Rectal smooth muscle tissue (tissue), 1 donor: ENCODE results near the gene NPFFR1.

Experiments
- H3K27ac ChIP-seq: one replicate; pipeline ENCODE4 v1.7.0; 2013; ENCODE audit warnings: low read depth, low read length, inconsistent platforms
- H3K27me3 ChIP-seq: one replicate; pipeline ENCODE4 v1.7.0; 2013; ENCODE audit warnings: low read length; ENCODE audit not compliant: control insufficient read depth, insufficient read depth
- H3K36me3 ChIP-seq: one replicate; pipeline ENCODE4 v1.7.0; 2013; ENCODE audit warnings: low read length; ENCODE audit not compliant: control insufficient read depth, insufficient read depth
- H3K4me1 ChIP-seq: one replicate; pipeline ENCODE4 v1.7.0; 2013; ENCODE audit warnings: low read length; ENCODE audit not compliant: control insufficient read depth, insufficient read depth
- H3K4me3 ChIP-seq: one replicate; pipeline ENCODE4 v1.7.0; 2013; ENCODE audit warnings: low read length
- H3K9ac ChIP-seq: one replicate; pipeline ENCODE4 v1.7.0; 2013; ENCODE audit warnings: low read length

The NPFFR1 gene

DNA sequence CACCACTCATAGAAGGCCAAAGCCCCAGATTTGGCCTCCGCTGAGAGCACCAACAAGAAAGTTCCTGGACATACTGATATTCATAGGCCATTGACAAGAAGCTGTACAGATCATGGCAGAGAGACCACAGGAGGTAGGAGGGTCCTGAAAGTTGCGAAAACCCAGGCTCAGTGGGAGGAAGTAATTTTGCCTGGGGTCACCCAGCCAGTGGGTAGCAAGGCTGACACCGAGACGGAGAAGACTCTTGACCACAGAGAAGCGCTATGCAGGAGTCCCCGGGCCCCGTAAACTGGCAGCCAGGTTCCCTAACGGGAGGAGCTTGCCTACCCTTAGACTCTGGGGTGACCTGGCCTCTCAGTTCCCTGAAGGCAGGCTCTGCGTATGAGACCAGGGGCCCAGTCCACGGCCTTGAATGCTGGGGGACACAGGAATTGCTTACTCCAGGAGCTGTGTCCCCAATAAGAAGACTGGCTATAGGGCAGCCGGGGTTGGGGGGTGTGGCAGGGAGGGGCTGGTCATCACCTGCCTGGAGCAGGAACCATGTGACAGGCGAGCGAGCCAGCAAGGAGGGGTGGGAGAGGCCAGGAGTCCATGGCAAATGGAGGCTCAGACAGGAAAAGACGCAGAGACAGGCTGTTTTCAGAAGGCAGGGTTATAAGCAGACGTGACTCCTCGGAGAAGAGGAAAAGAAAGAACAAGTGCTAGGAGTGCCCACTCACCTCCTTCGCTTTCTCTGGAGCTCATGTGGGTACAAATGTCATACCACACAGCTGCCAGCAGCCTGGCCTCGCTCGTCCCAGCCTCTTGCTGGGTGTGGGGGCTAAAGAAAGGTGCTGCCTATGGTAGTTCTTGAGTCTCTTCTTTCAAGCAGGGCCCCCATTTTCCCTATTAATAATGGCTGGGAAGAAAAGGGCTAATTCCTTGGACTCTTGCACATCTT is 24.6 kb upstream of the NPFFR1 start:
- H3K4me3 ChIP-seq, result no peak overlapping the region
- H3K4me1 ChIP-seq, result no peaks in the 10 kb centered on the region
- H3K36me3 ChIP-seq, result no peaks in the 10 kb centered on the region
- H3K27me3 ChIP-seq, result no peaks in the 10 kb centered on the region
- H3K27ac ChIP-seq, result no peak overlapping the region
- H3K9ac ChIP-seq, result no peak overlapping the region

DNA sequence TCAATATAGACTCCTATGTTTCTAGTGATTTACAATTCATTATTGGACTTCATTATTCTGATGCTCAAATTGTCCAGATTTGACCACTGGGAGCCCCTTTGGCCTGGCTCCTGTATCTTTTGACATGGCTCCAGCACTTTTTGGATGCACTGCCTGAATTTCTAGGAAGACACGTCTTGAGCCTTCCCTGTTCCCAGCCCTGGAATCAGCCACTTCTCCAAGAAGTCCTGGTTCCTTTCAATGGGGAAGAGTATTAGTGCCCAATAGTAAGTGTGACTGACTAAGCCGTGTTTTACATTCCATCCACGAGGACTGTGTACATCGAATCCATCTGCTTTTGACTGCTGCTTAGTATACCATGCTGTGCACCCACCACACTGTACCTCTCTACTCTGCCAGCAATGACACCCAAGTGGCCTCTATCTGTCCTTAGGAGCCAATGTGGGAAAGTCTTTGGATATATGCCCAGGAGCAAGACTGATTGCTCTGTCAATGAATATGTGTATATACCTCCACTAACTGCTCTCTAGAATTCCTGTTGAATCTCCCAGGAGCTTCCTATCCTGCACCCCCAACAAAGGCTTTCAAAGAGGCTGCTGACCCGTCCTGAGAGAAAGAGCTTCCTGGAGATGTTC is 23.2 kb upstream of the NPFFR1 start:
- Histone ChIP-seq H3K9ac (no peak overlapping the region), H3K4me3 (no peak overlapping the region), H3K27me3 (no peaks in the 10 kb centered on the region), H3K4me1 (no peaks in the 10 kb centered on the region), H3K27ac (no peak overlapping the region), H3K36me3 (no peaks in the 10 kb centered on the region)

DNA sequence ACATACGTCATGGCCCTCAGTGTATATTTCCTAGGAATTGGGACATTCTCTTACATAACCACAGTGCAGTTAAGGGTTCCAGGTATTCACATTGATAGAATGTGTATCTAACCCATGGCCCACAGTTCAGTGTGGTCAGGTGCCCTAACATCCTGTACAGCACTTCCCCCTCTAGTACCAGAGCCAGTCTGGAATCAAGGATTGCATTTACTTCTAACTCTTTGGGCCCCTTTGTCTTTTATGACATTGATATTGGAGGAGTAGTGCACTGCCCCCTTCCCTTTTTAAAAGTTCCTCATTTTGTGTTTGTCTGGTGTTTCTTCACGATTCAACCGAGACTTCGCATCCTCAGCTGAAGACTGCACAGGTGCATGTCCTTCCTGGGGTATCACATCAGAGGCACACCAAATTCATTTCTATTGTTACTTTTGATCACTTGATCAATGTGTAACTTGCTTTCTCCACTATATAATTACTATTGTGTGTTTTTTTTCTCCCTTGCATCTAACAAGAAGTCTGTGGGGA is 22.4 kb upstream of the NPFFR1 start:
- no peak overlapping the region for H3K9ac ChIP-seq
- no peak overlapping the region for H3K27ac ChIP-seq
- no peaks in the 10 kb centered on the region for H3K36me3 ChIP-seq
- no peak overlapping the region for H3K4me3 ChIP-seq
- no peaks in the 10 kb centered on the region for H3K4me1 ChIP-seq
- H3K27me3 ChIP-seq, result no peaks in the 10 kb centered on the region

DNA sequence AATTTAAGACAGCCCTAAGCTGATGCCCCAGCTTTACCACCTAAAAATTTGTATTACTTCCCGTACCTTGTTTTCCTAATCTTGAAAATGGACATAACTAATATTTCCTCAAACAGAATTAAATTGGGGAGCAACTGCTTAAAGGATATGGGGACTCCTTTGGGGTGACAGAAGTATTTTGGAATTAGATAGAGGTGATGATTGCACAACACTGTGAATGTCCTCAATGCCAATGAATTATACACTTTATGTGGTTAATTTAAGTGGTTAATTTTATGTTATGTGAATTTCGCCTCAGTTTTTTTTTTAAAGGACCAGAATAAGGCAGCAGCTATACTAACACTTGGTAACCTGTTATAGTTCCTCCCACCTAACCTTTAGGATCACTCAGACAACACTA is 19.9 kb upstream of the NPFFR1 start:
- Histone ChIP-seq H3K27me3 (no peaks in the 10 kb centered on the region), H3K27ac (no peak overlapping the region), H3K9ac (no peak overlapping the region), H3K4me3 (no peak overlapping the region), H3K36me3 (no peaks in the 10 kb centered on the region), H3K4me1 (no peaks in the 10 kb centered on the region)

DNA sequence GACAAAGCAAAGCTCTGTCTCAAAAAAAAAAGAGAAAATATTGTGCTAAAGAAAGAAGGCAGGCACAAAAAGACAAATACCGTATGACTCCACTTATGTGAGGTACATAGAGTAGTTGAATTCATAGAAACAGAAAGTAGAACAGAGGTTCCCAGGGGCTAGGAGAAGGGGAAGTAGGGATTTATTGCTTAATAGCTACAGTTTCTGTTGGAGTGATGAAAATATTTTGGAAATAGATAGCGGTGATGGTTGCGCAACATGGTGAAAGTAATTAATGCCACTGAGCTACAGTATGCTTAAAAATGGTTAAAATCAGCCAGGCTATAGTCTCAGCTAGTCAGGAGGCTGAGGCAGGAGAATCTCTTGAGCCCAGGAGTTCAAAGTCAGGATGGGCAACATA is 18.5 kb upstream of the NPFFR1 start:
- Histone ChIP-seq H3K36me3 (no peaks in the 10 kb centered on the region), H3K4me3 (no peak overlapping the region), H3K4me1 (no peaks in the 10 kb centered on the region), H3K9ac (no peak overlapping the region), H3K27me3 (no peaks in the 10 kb centered on the region), H3K27ac (no peak overlapping the region)

DNA sequence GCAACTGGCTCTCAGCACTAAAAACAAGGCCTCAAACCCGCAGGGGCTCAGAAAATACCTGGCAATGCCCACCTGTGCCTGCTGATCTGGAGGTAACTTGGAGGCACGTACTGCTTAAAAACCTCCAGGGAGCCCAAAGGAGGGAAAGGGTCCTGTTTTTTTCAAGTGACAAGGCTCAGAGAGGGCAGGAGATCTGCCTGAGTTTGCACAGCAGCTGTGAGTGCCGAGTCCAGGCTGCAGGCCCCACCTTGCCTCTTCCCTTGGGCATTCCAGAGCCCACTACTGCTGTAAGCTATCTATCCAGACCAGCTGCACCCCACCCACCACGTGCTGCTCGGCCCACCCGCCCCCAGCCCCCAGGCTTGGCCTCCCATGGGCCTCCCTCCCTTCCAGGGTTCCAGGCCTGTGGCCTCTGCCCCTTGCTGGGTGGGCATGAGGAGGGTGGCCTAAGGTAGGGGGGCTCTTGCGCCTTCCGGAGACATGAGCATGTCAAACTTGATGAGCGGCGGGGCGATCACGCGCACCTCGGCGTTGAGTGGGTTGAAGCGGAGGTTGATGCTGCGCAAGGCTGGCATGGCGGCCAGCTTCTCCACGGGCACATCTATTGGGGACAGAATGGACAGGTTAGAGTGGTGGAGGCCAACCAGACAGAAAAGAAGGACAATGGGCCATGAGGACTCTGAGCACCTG is 17.2 kb upstream of the NPFFR1 start:
- Histone ChIP-seq H3K36me3 (no peaks in the 10 kb centered on the region), H3K27me3 (no peaks in the 10 kb centered on the region), H3K27ac (no peak overlapping the region), H3K4me1 (no peaks in the 10 kb centered on the region), H3K4me3 (no peak overlapping the region), H3K9ac (no peak overlapping the region)

DNA sequence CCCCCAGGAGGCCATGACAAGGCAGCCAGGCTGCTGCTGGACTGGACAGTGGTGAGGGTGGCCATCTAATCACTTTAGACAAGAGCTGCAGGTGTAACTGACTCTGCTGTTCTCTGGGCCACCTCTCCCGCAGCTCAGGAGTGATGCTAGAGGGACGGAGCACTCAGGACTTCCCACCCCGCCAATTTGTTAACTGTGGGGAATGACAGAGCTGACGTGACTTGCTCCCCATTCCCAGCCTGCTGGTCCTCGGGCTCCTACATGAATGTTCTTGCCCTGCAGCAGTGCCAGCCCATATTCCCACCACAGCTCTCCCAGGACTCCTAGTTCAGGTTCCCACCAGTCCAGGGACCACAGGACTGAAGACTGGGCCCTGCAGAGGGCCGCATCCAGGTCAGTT is 16.7 kb upstream of the NPFFR1 start:
- no peaks in the 10 kb centered on the region for H3K4me1 ChIP-seq

DNA sequence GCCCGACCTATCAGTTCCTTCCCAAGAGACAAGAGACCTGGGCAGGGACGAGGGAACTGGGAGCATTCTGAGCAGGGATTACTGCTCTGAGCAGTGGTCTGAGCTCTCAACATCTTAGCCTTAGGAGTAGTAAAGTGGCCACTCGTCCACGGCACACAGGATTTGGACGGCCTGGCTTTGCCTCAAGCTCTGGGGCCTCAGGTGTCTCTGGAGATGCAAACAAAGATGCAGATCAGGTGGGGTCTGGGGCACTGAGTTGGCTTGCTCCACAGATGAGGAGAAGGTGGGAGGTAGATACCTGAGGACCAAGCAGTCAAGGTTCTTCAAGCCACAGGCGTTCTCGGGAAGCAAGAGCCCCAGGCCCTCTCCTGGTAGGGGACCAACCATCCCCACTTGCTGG is 16.1 kb upstream of the NPFFR1 start:
- Histone ChIP-seq H3K27ac (no peak overlapping the region), H3K4me1 (no peaks in the 10 kb centered on the region)

More for the DNA sequence above, 16.7 kb upstream of the NPFFR1 start:
- H3K36me3 ChIP-seq, result no peaks in the 10 kb centered on the region
- H3K27me3 ChIP-seq, result no peaks in the 10 kb centered on the region
- H3K9ac ChIP-seq, result no peak overlapping the region
- H3K4me3 ChIP-seq, result no peak overlapping the region
- no peak overlapping the region for H3K27ac ChIP-seq

DNA sequence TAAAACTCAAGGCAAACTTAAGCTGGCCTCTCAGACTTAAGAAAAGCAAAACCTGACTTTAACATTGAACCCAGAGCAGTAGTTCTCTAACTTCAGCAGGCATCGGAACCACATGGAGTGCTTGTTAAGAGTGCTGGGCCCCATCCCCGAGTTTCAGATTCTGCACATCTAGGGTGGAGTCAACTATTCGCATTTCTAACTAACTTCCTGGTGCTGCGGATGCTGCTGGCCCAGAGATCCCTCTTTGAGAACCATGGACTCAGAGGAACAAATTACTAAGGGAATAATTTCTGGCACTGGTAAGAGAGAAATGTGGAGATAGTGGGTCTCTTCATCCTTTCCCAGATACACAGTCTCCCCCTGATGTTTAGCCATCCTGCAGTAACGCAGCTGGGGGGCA is 14.6 kb upstream of the NPFFR1 start:
- Histone ChIP-seq H3K27me3 (no peaks in the 10 kb centered on the region), H3K4me3 (no peak overlapping the region), H3K27ac (no peak overlapping the region), H3K9ac (no peak overlapping the region), H3K36me3 (no peaks in the 10 kb centered on the region), H3K4me1 (no peaks in the 10 kb centered on the region)

More for the DNA sequence above, 16.1 kb upstream of the NPFFR1 start:
- H3K36me3 ChIP-seq, result no peaks in the 10 kb centered on the region
- H3K4me3 ChIP-seq, result no peak overlapping the region
- H3K27me3 ChIP-seq, result no peaks in the 10 kb centered on the region
- no peak overlapping the region for H3K9ac ChIP-seq

DNA sequence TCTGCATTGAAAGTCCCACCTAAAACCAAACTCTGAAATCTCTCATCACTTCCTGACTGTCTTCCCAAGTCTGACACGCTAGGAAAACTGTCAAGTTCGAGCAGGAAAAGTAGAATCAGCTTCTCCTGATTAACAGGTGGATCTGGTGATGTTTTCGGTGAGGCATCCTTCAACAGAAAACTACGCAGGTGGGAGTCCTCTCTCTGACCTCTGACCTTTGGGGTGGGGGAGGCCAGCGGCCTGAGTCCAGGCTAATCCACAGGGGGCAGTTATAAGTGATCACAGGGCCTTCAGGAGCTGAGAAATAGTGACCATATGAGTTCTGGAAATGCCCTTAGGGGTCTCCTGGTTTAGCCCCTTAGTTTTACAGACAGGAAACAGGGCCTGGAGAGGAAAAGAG is 13.4 kb upstream of the NPFFR1 start:
- Histone ChIP-seq H3K27me3 (no peaks in the 10 kb centered on the region), H3K4me1 (no peaks in the 10 kb centered on the region), H3K9ac (no peak overlapping the region), H3K27ac (peak overlapping the region; percentile 48), H3K4me3 (no peak overlapping the region), H3K36me3 (no peaks in the 10 kb centered on the region)

DNA sequence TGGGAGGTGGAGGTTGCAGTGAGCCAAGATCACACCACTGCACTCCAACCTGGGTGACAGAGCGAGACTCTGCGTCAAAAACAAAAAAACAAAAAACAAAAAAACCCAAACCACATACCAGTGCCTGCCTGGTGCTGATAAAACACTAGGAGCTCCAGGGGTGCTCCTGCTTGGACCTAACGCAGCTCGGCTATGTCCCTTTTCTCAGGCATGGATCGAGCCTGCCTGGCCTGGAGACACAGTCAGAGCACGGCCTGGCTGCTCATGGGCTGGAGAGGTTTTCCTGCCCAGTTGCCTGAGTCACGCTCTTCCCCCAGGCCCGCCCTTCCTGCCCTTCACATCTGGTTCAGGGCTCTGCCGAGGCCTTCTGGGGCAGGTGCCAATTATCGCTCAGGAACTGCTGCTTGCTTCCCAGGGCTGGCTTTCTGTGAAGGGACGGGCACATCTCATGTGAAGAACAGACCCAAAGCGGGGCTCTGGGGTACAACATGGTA is 12.6 kb upstream of the NPFFR1 start:
- Histone ChIP-seq H3K36me3 (no peaks in the 10 kb centered on the region), H3K27ac (peak overlapping the region; percentile 48), H3K27me3 (no peaks in the 10 kb centered on the region), H3K9ac (no peak overlapping the region), H3K4me1 (no peaks in the 10 kb centered on the region), H3K4me3 (no peak overlapping the region)

DNA sequence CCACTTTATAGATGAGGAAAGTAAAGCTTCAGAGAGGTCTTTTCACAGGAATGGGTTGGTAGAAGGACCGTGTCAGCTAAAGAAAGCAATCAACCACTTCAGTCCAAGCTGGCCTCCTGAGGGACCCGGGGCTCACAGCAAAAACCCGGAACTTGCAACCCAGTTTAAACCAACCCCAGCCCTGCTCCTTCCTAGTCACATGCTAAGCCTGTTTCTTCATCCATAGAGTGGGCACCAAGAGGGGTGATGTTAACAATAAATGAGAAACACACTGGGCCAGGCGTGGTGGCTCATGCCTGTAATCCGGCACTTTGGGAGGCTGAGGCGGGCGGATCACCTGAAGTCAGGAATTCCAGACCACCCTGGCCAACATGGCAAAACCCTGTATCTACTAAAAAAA is 12.1 kb upstream of the NPFFR1 start:
- Histone ChIP-seq H3K9ac (no peak overlapping the region), H3K4me3 (no peak overlapping the region), H3K27ac (no peak overlapping the region), H3K36me3 (no peaks in the 10 kb centered on the region), H3K4me1 (no peaks in the 10 kb centered on the region), H3K27me3 (no peaks in the 10 kb centered on the region)
